OCI-LY7 (cell line): ENCODE measurements around the gene SMURF1. TPM values are rescaled to one million over a fixed set of nuclear protein-coding genes. Genes with fewer than 3 reads are reported as not detected.

Experiments used
- BruUV-seq: library from RNA; stranded (reverse); fragments of 400-500 nt; replicated peaks from 2 replicates; lab custom pipeline; 2021; lab: Mats Ljungman, UMichigan
- CTCF ChIA-PET: fragments of 300-600 bp; sonication (Branson Sonifier 250); formaldehyde crosslinking; loops from one replicate; lab custom pipeline; 2022; ENCODE audit warnings: antibody characterized with exemption; ENCODE audit not compliant: unreplicated experiment; lab: Charles Lee
- POLR2A ChIA-PET: fragments of 300-600 bp; sonication (Branson Sonifier 250); formaldehyde crosslinking; loops from one replicate; lab custom pipeline; 2022; ENCODE audit warnings: antibody characterized with exemption; lab: Charles Lee
- DNase-seq: peaks from one replicate; pipeline ENCODE4 v3.0.0-alpha.2; 2015; ENCODE audit warnings: low spot score
- H2AFZ ChIP-seq: fragments of 200-600 bp; sonication (generic), shearing (Covaris generic); 2 replicates; pipeline ENCODE4 v1.6.1; 2014; ENCODE audit warnings: mild to moderate bottlenecking, antibody characterized with exemption, low read length, moderate library complexity
- H3K27ac ChIP-seq: fragments of 200-600 bp; sonication (generic); 2 replicates; pipeline ENCODE4 v1.5.1; 2014; ENCODE audit warnings: mixed run types, low read depth, mild to moderate bottlenecking, moderate library complexity, low read length, inconsistent platforms; ENCODE audit not compliant: poor library complexity, severe bottlenecking
- H3K36me3 ChIP-seq: fragments of 200-600 bp; sonication (generic); 2 replicates; pipeline ENCODE4 v1.6.1; 2014; ENCODE audit warnings: mild to moderate bottlenecking, antibody characterized with exemption, low read length, moderate library complexity, mixed read lengths; ENCODE audit not compliant: insufficient read depth
- H3K4me1 ChIP-seq: fragments of 200-600 bp; sonication (generic); 2 replicates; pipeline ENCODE4 v1.5.1; 2014; ENCODE audit warnings: mild to moderate bottlenecking, low read length; ENCODE audit not compliant: insufficient read depth, poor library complexity, severe bottlenecking
- H3K4me2 ChIP-seq: fragments of 200-600 bp; sonication (generic); 2 replicates; pipeline ENCODE4 v1.6.1; 2014; ENCODE audit warnings: mild to moderate bottlenecking, low read length
- H3K4me3 ChIP-seq: fragments of 200-600 bp; sonication (generic); 2 replicates; pipeline ENCODE4 v1.5.1; 2014; ENCODE audit warnings: mild to moderate bottlenecking, low read depth, low read length; ENCODE audit not compliant: poor library complexity, severe bottlenecking
- H3K79me2 ChIP-seq: fragments of 200-600 bp; sonication (generic); 2 replicates; pipeline ENCODE4 v1.6.1; 2016; ENCODE audit warnings: low read depth, mild to moderate bottlenecking, low read length, moderate library complexity, mixed read lengths; ENCODE audit not compliant: insufficient read depth
- H3K9me2 ChIP-seq: fragments of 200-600 bp; sonication (generic); 2 replicates; pipeline ENCODE4 v1.6.1; 2016; ENCODE audit warnings: mild to moderate bottlenecking, low read length, mixed read lengths; ENCODE audit not compliant: insufficient read depth
- H3K9me3 ChIP-seq: fragments of 200-600 bp; sonication (generic); 2 replicates; pipeline ENCODE4 v1.6.1; 2014; ENCODE audit warnings: mild to moderate bottlenecking, mixed run types, low read length, mixed read lengths
- H4K20me1 ChIP-seq: fragments of 200-600 bp; sonication (generic); 2 replicates; pipeline ENCODE4 v1.6.1; 2014; ENCODE audit warnings: mild to moderate bottlenecking, antibody characterized with exemption, low read length, moderate library complexity, mixed read lengths; ENCODE audit not compliant: insufficient read depth
- CTCF ChIP-seq: fragments of 200-600 bp; sonication (generic); conservative IDR thresholded peaks from 2 replicates; pipeline ENCODE4 v1.5.1; 2014; ENCODE audit warnings: mild to moderate bottlenecking, antibody characterized with exemption, low read length, moderate library complexity, mixed read lengths
- EZH2phosphoT487 ChIP-seq: fragments of 200-600 bp; sonication (generic); IDR thresholded peaks from 2 replicates; pipeline ENCODE4 v1.6.1; 2018; ENCODE audit warnings: low read depth, borderline replicate concordance, mild to moderate bottlenecking, mixed run types, antibody characterized with exemption, low read length, moderate library complexity, mixed read lengths
- intact Hi-C: fragments of 100-400 bp; cut with micrococcal nuclease; formaldehyde crosslinking; loops from one replicate; pipeline ENCODE4 v1.10.0; 2022; ENCODE audit not compliant: unreplicated experiment
- total RNA-seq, 2 experiments: library from RNA; depleted of rRNA in 1 of 2; stranded (reverse); fragments of >200 nt in 1 of 2; shearing (Covaris generic) in 1 of 2; gene quantifications; 2 replicates each; pipeline ENCODE4 v1.2.3, GENCODE V29; 2014 to 2022

SMURF1 gene
- total RNA-seq, 2 experiments from 2014 or later: 11.5 to 17.8 TPM

GRCh38 chr7:99036546-99037111 lies 107.3 kb downstream of the SMURF1 start:
- no peak overlapping the region for H3K4me3 ChIP-seq
- CTCF ChIA-PET: interaction anchor here (0.6 to 1.2 kb wide), 3 partner anchors 208 to 273 kb away, joined by 3 read pairs; no protein-coding TSS in a partner anchor
- peak; percentile 16 for DNase-seq
- H3K9me3 ChIP-seq: no peaks in the 10 kb centered on the region
- no peak for TF ChIP-seq EZH2phosphoT487
- TF ChIP-seq CTCF: peak; percentile 71
- BruUV-seq: no TSS peak
- peaks cover 12% of the 10 kb centered on the region for H3K4me1 ChIP-seq
- H3K27ac ChIP-seq: no peak overlapping the region
- no peaks in the 10 kb centered on the region for H4K20me1 ChIP-seq
- H3K9me2 ChIP-seq: no peaks in the 10 kb centered on the region
- intact Hi-C loops: no loop called here
- peak overlapping the region; percentile 11; the same call in 1 of the 2 replicates for H3K4me2 ChIP-seq
- H3K79me2 ChIP-seq: no peaks in the 10 kb centered on the region
- no peak overlapping the region for H2AFZ ChIP-seq
- POLR2A ChIA-PET: interaction anchor here (0.6 to 1.5 kb wide), 3 partner anchors 11 to 1918 kb away, joined by 4 to 6 read pairs (median 4); no protein-coding TSS in a partner anchor
- peaks cover 93% of the 10 kb centered on the region for H3K36me3 ChIP-seq

GRCh38 chr7:99035723-99036545 lies 108.0 kb downstream of the SMURF1 start:
- Histone ChIP-seq H3K9me2 (no peaks in the 10 kb centered on the region), H2AFZ (no peak overlapping the region), H3K36me3 (peaks cover 94% of the 10 kb centered on the region), H3K4me2 (peak overlapping the region; percentile 11; the same call in 1 of the 2 replicates), H3K4me3 (no peak overlapping the region), H3K27ac (no peak overlapping the region), H3K9me3 (no peaks in the 10 kb centered on the region), H4K20me1 (no peaks in the 10 kb centered on the region), H3K79me2 (no peaks in the 10 kb centered on the region), H3K4me1 (peaks cover 12% of the 10 kb centered on the region)
- no TSS peak for BruUV-seq
- POLR2A ChIA-PET: interaction anchor here (0.6 to 1.5 kb wide), 3 partner anchors 10 to 1917 kb away, joined by 4 to 6 read pairs (median 4); no protein-coding TSS in a partner anchor
- TF ChIP-seq CTCF: no peak
- TF ChIP-seq EZH2phosphoT487: no peak
- CTCF ChIA-PET: interaction anchor here (1.2 kb wide), 1 partner anchor 273 kb away, joined by 3 read pairs; no protein-coding TSS in a partner anchor
- intact Hi-C loops: no loop called here
- peak; percentile 11 for DNase-seq
